Activated CD8-positive, alpha-beta memory T cell treated with anti-CD3 and anti-CD28 coated beads for 24 hours (primary cell): ENCODE data around the gene LGALSL.

Experiments used
- DNase-seq: peaks from one replicate; pipeline ENCODE4 v3.0.0-alpha.2; 2020

Gene LGALSL

DNA sequence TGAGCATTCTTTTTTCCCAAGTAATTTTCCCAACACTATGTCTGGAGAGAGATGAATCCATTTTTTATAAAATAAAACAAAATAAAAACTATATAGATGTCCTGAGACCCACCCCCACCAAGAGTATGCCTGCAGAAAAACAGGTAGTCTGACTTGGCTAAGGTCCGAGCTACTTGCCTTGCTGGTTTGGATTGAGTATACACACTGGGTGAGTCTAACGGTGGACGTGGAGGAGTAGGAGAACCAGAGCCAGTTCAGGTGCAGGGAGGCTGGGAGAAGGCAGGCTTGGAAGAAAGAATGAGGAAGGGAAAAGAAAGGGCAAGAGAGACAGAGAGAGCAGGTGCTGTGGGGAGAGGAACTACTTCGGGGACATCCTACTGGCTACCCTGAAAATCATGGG lies 48.9 kb downstream of the LGALSL start:
- no peak for DNase-seq

DNA sequence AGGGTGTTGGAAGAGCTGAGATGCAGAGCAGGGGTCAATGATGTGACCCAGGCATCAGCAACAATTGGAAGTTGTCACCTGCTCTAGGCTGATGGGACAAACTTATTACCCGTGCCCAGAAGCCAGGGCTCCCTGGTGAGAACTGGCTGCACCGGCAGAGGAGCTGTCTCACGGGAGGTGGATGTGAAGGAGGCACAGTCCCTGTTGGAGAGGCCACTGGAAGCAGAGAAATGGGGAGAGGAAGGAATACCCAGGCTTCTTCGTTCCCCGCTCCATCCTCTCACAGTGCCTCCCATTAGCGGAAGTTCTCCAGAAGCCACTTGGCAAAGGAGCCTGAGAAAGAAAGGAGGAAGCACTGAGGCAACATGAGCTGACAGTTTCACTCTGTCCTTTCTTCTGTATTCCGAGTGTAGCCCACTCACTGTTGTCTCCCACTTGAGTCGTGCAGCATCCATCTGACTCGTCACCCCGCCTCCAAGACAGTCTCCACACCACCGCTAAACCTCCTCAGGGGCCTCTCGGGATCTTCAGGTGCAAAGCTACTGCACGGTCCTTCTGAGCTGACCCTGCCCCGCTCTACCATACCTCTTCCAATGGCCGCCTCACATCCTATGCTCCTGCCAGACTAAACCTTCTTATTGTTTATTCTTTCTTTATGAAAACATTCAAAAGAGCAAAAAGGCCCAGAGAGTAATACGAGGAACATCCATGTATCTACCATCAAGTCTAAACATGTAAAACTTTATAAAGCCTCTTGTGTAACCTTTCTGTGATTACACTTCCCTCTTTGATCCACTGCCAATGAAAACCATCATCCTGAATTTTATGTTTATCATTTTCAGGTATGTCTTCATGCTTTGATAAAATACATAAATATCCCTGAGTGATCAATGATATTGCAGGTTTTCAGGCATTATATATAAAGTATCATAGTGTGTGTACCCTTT lies 51.1 kb downstream of the LGALSL start:
- DNase-seq, result no peak

DNA sequence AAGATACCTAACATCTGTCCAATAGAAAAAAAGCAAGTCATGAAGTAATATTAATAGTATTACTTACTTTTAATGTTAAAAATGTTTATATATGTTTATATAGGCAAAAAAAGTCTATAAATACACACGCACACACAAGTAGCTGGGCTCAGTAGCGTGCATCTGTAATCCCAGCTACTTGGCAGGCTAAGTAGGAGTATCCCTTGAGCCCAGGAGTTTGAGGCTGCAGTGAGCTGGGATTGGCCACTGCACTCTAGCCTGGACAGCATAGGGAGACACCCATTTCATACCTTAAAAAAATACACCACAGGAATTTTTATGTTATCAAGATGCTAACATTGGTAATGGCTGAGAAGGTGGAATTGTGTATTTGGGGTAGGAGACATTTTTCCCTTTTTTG lies 52.7 kb downstream of the LGALSL start:
- no peak for DNase-seq
